NT2/D1 (cell line): ENCODE results near the gene OGFOD2.

ENCODE experiments used
- YY1 ChIP-seq: IDR thresholded peaks from 2 replicates; pipeline ENCODE4 v1.6.1; 2011; ENCODE audit not compliant: insufficient read length, insufficient read depth
- ZNF274 ChIP-seq: IDR thresholded peaks from 2 replicates; pipeline ENCODE4 v1.6.1; 2011; ENCODE audit warnings: mild to moderate bottlenecking, low read depth, low read length

DNA sequence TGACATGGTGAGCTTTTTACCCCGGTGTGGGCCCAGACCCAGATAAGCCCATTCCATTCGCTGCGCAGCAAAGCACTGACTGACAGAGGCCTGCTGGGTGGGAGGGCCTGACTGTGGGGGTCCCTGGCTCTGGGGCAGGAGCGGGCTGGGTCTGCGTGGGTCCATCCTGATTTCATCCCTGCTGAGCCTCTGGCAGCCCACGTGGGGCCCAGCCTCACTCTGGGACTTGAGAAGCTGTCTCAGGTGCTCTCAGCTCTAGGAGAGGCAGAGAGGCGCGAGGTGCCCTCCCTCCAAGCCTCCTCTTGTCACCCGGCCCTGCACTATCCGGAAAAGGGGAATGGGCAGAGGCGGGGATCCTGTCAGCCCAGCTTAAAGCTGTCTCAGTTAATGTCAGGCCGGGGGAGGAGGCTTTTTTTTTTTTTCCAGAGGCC, 9.7 kb upstream of the OGFOD2 start:
- TF ChIP-seq ZNF274 (no peak), YY1 (no peak)
